Natural killer cell (primary cell): ENCODE results near the gene DLL4. TPM values are rescaled to one million over a fixed set of nuclear protein-coding genes. Genes with fewer than 3 reads are reported as not detected.
"Not testable (repeated sequence)": the region's sequence is repeated elsewhere in the genome, so short reads cannot be mapped to it uniquely, and the experiment has no call there.

Source experiments
- ATAC-seq, 3 donors: fragments of 150-1000 bp in 2 of 3; fragments of 200-7000 bp in 1 of 3; cut with Tn5 transposase; 1 replicate in 1 of 3; 2 replicates in 2 of 3; pipeline ENCODE4 v1.10.0; 2021; ENCODE audit warnings: mild to moderate bottlenecking in 2 of 3, moderate library complexity in 2 of 3
- DNase-seq, 2 donors: peaks; one replicate each; pipeline versions ENCODE4 v3.0.0 to v3.0.0-alpha.2; 2013 to 2021; ENCODE audit warnings: mixed read lengths in 1 of 2
- H3K27ac ChIP-seq: one replicate; pipeline ENCODE4 v1.5.1; 2013; ENCODE audit warnings: mild to moderate bottlenecking, low read length
- H3K27me3 ChIP-seq: one replicate; pipeline ENCODE4 v1.6.1; 2013; ENCODE audit warnings: low read length; ENCODE audit not compliant: control insufficient read depth, insufficient read depth
- H3K36me3 ChIP-seq: one replicate; pipeline ENCODE4 v1.6.1; 2013; ENCODE audit warnings: low read length; ENCODE audit not compliant: control insufficient read depth, insufficient read depth
- H3K4me1 ChIP-seq: one replicate; pipeline ENCODE4 v1.6.1; 2013; ENCODE audit warnings: low read length; ENCODE audit not compliant: control insufficient read depth, insufficient read depth
- H3K4me3 ChIP-seq: one replicate; pipeline ENCODE4 v1.5.1; 2013; ENCODE audit warnings: low read length
- H3K9me3 ChIP-seq: one replicate; pipeline ENCODE4 v1.6.1; 2013; ENCODE audit warnings: low read length; ENCODE audit not compliant: control insufficient read depth, insufficient read depth
- H3K27ac Mint-ChIP-seq, 2 donors: one replicate each; pipeline ENCODE4 v1.8.0; 2022; ENCODE audit warnings: mild to moderate bottlenecking in 2 of 2, mixed read lengths in 2 of 2, moderate library complexity in 1 of 2
- H3K27me3 Mint-ChIP-seq, 2 donors: one replicate each; pipeline ENCODE4 v1.8.0; 2022; ENCODE audit warnings: low read depth in 2 of 2, mixed read lengths in 2 of 2
- H3K36me3 Mint-ChIP-seq: one replicate; pipeline ENCODE4 v1.8.0; 2022; ENCODE audit warnings: mixed read lengths
- H3K4me1 Mint-ChIP-seq, 2 donors: one replicate each; pipeline ENCODE4 v1.8.0; 2022; ENCODE audit warnings: mixed read lengths in 2 of 2
- H3K4me3 Mint-ChIP-seq: one replicate; pipeline ENCODE4 v1.8.0; 2022; ENCODE audit warnings: mild to moderate bottlenecking, moderate library complexity, mixed read lengths
- H3K9me3 Mint-ChIP-seq, 2 donors: one replicate each; pipeline ENCODE4 v1.8.0; 2022; ENCODE audit warnings: mixed read lengths in 2 of 2
- CTCF ChIP-seq: fragments of 200-600 bp; IDR thresholded peaks from one replicate; pipeline ENCODE4 v1.8.0; 2022; ENCODE audit warnings: antibody characterized with exemption
- WGBS: methylation state at CpG from one replicate; pipeline ENCODE4 v1.1.7; 2013; ENCODE audit warnings: missing lambda C conversion rate; ENCODE audit not compliant: insufficient coverage; 5-methylcytosine and 5-hydroxymethylcytosine counted together
- intact Hi-C: fragments of 100-400 bp; cut with micrococcal nuclease; formaldehyde crosslinking; loops from one replicate; pipeline ENCODE4 v1.14.2; 2022
- total RNA-seq, 4 donors: library from RNA; stranded (reverse); fragments of 120-200 nt in 1 of 4; gene quantifications; one replicate each; pipeline versions ENCODE4 v1.2.3 to v1.2.4, GENCODE V29; 2013 to 2022

Gene DLL4
- total RNA-seq, 3 donors from 2014 or later (not counting 1 experiment from before 2014, with no cell fraction given), result 0.10 to 0.16 TPM; not detected in 1

DNA sequence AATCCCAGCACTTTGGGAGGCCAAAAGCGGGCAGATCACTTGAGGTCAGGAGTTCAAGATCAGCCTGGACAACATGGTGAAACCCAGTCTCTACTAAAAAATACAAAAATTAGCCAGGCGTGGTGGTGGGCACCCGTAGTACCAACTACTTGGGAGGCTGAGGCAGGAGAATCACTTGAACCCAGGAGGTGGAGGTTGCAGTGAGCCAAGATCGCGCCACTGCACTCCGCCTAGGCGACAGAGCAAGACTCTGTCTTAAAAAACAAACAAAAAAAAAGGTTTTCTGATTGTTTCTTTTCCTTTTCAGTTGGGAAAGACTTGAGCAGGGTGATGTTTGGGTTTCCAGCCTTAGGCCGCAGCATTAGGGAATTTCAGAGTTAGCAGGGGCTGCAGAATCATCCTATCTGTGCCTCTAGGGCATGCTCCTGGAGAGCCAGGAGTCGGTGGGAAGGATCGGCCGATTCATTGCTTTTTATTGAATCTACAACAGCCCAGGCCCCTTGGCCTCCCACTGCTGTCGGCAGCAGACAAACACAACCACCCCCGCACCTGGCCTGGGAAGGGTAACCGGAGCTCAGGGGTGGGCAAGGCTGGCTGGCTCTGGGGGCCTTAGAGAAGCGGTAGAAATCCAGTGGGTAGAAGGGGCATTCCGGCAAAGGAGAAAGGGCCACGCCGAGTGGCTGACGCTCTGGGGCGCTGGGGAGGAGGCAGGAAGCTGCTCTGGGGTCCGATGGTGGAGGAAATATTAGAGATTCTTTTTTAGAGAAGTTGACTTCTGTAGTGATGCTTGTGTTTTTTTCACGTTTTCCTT is 30.4 kb downstream of the DLL4 start:
- no peak overlapping the region for H3K4me3 ChIP-seq
- ATAC-seq, result no peak
- H3K36me3 ChIP-seq, result no peaks in the 10 kb centered on the region
- no peaks in the 10 kb centered on the region for H3K9me3 Mint-ChIP-seq
- no peak overlapping the region for H3K4me3 Mint-ChIP-seq
- no peaks in the 10 kb centered on the region for H3K9me3 ChIP-seq
- 68% methylated on average over 22 of the region's 22 CpGs for WGBS
- no peak for TF ChIP-seq CTCF
- no peaks in the 10 kb centered on the region for H3K36me3 Mint-ChIP-seq
- no peak overlapping the region for H3K27ac Mint-ChIP-seq
- intact Hi-C loops, result no loop called here
- H3K4me1 ChIP-seq, result no peaks in the 10 kb centered on the region
- no peak for DNase-seq
- H3K4me1 Mint-ChIP-seq, result no peaks in the 10 kb centered on the region
- no peaks in the 10 kb centered on the region for H3K27me3 ChIP-seq
- H3K27me3 Mint-ChIP-seq, result peaks cover 0 to 13% of the 10 kb centered on the region in 2 donors
- H3K27ac ChIP-seq, result no peak overlapping the region

GRCh38 chr15:40960151-40960885 is 31.2 kb downstream of the DLL4 start:
- intact Hi-C loops, result no loop called here
- H3K4me1 ChIP-seq, result no peaks in the 10 kb centered on the region
- Mint-ChIP-seq H3K4me1 (no peaks in the 10 kb centered on the region), H3K27ac (no peak overlapping the region), H3K9me3 (no peaks in the 10 kb centered on the region), H3K27me3 (peaks cover 0 to 14% of the 10 kb centered on the region in 2 donors), H3K4me3 (no peak overlapping the region), H3K36me3 (no peaks in the 10 kb centered on the region)
- no peak for TF ChIP-seq CTCF
- H3K27ac ChIP-seq, result no peak overlapping the region
- DNase-seq (no peak), ATAC-seq (no peak)
- H3K4me3 ChIP-seq, result no peak overlapping the region
- no peaks in the 10 kb centered on the region for H3K27me3 ChIP-seq
- no peaks in the 10 kb centered on the region for H3K9me3 ChIP-seq
- 89% methylated on average over 16 of the region's 16 CpGs for WGBS
- H3K36me3 ChIP-seq, result no peaks in the 10 kb centered on the region

DNA sequence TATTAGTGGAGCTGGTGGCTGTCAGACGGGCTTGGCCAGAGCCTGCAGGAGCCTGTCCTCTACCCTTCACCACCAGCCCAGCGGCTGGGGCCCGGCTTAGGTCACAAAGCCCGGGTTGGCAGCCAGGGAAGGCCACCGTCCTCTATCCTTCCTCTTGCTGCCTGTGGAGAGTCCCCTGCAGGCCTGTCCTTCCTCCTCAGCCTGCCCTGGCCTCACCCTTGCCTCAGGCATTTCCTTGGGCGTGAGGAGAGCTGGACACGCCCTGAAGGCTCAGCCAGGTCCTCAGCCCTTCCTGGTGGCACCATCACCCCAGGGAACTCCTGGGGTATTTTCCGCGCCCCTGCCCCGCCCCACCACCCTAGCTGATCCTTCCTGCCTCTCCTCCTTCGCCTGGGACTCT is 31.8 kb downstream of the DLL4 start:
- 92% methylated on average over 11 of the region's 11 CpGs for WGBS
- intact Hi-C loops, result no loop called here
- Histone ChIP-seq H3K4me1 (no peaks in the 10 kb centered on the region), H3K36me3 (no peaks in the 10 kb centered on the region), H3K27ac (no peak overlapping the region), H3K9me3 (no peaks in the 10 kb centered on the region), H3K27me3 (no peaks in the 10 kb centered on the region), H3K4me3 (no peak overlapping the region)
- no peak for TF ChIP-seq CTCF
- H3K27ac Mint-ChIP-seq, result no peak overlapping the region
- no peaks in the 10 kb centered on the region for H3K9me3 Mint-ChIP-seq
- H3K36me3 Mint-ChIP-seq, result no peaks in the 10 kb centered on the region
- no peak overlapping the region for H3K4me3 Mint-ChIP-seq
- no peak for ATAC-seq
- no peak for DNase-seq
- H3K4me1 Mint-ChIP-seq, result no peaks in the 10 kb centered on the region
- H3K27me3 Mint-ChIP-seq, result peaks cover 0 to 14% of the 10 kb centered on the region in 2 donors

GRCh38 chr15:40961740-40962139 is 32.6 kb downstream of the DLL4 start:
- WGBS, result 92% methylated on average over 25 of the region's 25 CpGs
- H3K4me1 Mint-ChIP-seq, intact Hi-C loops, H3K4me3 ChIP-seq, H3K4me3 Mint-ChIP-seq, H3K4me1 ChIP-seq, H3K36me3 ChIP-seq, H3K27ac Mint-ChIP-seq, H3K9me3 Mint-ChIP-seq, ATAC-seq, H3K9me3 ChIP-seq, H3K36me3 Mint-ChIP-seq, H3K27ac ChIP-seq, DNase-seq, H3K27me3 ChIP-seq: not testable (repeated sequence)
- peaks cover 0 to 14% of the 10 kb centered on the region in 2 donors for H3K27me3 Mint-ChIP-seq

GRCh38 chr15:40962317-40962716 is 33.2 kb downstream of the DLL4 start:
- 96% methylated on average over 14 of the region's 14 CpGs for WGBS
- H3K4me1 ChIP-seq, DNase-seq, intact Hi-C loops, H3K36me3 Mint-ChIP-seq, H3K9me3 ChIP-seq, H3K4me1 Mint-ChIP-seq, H3K27ac ChIP-seq, H3K27me3 ChIP-seq, H3K27ac Mint-ChIP-seq, H3K9me3 Mint-ChIP-seq, H3K4me3 Mint-ChIP-seq, ATAC-seq, H3K4me3 ChIP-seq, H3K36me3 ChIP-seq: not testable (repeated sequence)
- H3K27me3 Mint-ChIP-seq, result peaks cover 0 to 14% of the 10 kb centered on the region in 2 donors
